ENCODE results near the gene IL6.
"Not testable (repeated sequence)": the region's sequence is repeated elsewhere in the genome, so short reads cannot be mapped to it uniquely, and the experiment has no call there.

Gene IL6

DNA sequence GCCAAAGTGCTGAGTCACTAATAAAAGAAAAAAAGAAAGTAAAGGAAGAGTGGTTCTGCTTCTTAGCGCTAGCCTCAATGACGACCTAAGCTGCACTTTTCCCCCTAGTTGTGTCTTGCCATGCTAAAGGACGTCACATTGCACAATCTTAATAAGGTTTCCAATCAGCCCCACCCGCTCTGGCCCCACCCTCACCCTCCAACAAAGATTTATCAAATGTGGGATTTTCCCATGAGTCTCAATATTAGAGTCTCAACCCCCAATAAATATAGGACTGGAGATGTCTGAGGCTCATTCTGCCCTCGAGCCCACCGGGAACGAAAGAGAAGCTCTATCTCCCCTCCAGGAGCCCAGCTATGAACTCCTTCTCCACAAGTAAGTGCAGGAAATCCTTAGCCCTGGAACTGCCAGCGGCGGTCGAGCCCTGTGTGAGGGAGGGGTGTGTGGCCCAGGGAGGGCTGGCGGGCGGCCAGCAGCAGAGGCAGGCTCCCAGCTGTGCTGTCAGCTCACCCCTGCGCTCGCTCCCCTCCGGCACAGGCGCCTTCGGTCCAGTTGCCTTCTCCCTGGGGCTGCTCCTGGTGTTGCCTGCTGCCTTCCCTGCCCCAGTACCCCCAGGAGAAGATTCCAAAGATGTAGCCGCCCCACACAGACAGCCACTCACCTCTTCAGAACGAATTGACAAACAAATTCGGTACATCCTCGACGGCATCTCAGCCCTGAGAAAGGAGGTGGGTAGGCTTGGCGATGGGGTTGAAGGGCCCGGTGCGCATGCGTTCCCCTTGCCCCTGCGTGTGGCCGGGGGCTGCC, at the start of gene IL6:
IL6 (plus strand) TSS at position 294 of the 807 bp plus-strand sequence; CDS start at position 357, 63 bp downstream.
- peak; percentile 48 for DNase-seq (ENCODE audit: low read depth, low spot score)
- peak within 1 kb of the TSS; percentile 52 for H3K9ac ChIP-seq (ENCODE audit: insufficient read length, low read depth)
- H3K4me3 ChIP-seq (ENCODE audit: insufficient read length, low read depth), result peak within 1 kb of the TSS; percentile 38
- peaks cover 6% of the 10 kb centered on the region for H3K4me1 ChIP-seq (ENCODE audit: insufficient read depth, insufficient read length)
- no peaks in the 10 kb centered on the region for H3K27me3 ChIP-seq (ENCODE audit: insufficient read depth, insufficient read length)
- no peak for TF ChIP-seq YY1 (IDR thresholded peaks at IDR 0.05; ENCODE audit: insufficient read depth, insufficient read length)
- peaks cover 29% of the 10 kb centered on the region for H3K36me3 ChIP-seq (ENCODE audit: insufficient read depth, insufficient read length, low read length)
- no peaks in the 10 kb centered on the region for H3K9me3 ChIP-seq (ENCODE audit: insufficient read depth, low read length)

DNA sequence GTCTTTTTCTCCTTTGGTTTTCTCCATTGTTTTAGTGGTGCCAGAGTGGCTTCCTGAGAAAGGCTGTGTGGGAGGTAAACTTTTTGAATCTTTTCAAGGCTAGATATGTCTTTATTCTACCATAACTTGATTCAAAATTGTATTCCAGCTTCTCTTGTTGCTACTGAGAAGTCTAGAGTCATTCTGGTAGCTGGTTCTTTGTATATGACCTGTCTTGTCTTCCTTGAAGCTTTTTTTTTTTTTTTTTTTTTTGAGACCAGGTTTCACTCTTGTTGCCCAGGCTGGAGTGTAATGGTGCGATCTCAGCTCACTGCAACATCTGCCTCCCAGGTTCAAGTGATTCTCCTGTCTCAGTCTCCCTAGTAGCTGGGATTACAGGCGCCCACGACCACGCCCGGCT, 49.7 kb upstream of the IL6 start:
- not testable (repeated sequence) for DNase-seq (ENCODE audit: low read depth, low spot score); H3K36me3 ChIP-seq (ENCODE audit: insufficient read depth, insufficient read length, low read length); H3K9me3 ChIP-seq (ENCODE audit: insufficient read depth, low read length); H3K4me3 ChIP-seq (ENCODE audit: insufficient read length, low read depth); H3K9ac ChIP-seq (ENCODE audit: insufficient read length, low read depth); H3K27me3 ChIP-seq (ENCODE audit: insufficient read depth, insufficient read length); H3K4me1 ChIP-seq (ENCODE audit: insufficient read depth, insufficient read length)

DNA sequence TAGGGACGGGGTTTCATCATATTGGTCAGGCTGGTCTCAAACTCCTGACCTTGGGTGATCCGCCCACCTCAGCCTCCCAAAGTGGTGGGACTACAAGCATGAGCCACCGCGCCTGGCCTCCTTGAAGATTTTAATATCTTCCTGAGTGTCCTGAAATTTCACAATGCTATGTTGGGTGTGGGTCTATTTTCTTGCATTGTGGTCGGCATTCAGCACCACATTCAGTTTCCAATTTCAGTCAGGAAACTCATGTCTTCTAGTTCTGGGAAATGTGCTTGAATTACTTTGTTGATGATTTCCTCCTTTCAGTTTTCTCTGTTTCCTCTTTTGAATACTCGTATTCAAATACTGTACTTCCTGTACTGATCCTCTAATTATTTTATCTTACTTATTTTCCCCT, 49.3 kb upstream of the IL6 start:
- H3K27me3 ChIP-seq (ENCODE audit: insufficient read depth, insufficient read length), result no peaks in the 10 kb centered on the region
- no peaks in the 10 kb centered on the region for H3K36me3 ChIP-seq (ENCODE audit: insufficient read depth, insufficient read length, low read length)
- H3K9ac ChIP-seq (ENCODE audit: insufficient read length, low read depth), result no peak overlapping the region
- no peak overlapping the region for H3K4me3 ChIP-seq (ENCODE audit: insufficient read length, low read depth)
- no peak for TF ChIP-seq SUZ12 (IDR thresholded peaks at IDR 0.05; ENCODE audit: extremely low read depth, insufficient read depth, insufficient read length)
- TF ChIP-seq ZNF274 (IDR thresholded peaks at IDR 0.05; ENCODE audit: low read depth, low read length), result no peak
- no peak for TF ChIP-seq YY1 (IDR thresholded peaks at IDR 0.05; ENCODE audit: insufficient read depth, insufficient read length)
- DNase-seq (ENCODE audit: low read depth, low spot score), result no peak
- no peaks in the 10 kb centered on the region for H3K9me3 ChIP-seq (ENCODE audit: insufficient read depth, low read length)
- no peaks in the 10 kb centered on the region for H3K4me1 ChIP-seq (ENCODE audit: insufficient read depth, insufficient read length)

DNA sequence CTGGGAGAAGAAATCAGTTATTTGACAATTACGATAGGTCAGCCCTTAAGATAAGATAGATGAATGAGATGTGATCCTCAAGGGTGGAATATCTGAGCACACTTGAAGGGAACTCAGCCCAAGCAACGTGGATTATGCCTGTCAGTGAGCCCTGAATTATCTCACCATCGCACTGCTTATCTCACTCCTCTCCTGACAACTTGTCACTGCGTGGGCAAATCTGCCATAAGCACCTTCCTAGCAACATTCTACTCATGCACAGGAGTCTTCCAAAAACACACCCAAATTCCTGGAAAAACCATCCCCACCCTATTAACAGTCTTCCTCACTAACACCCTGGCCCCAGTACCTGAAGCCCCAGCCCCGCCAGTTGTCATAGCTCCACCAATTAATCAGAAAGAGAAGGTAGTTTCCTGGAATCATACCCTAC, 46.5 kb upstream of the IL6 start:
- H3K4me1 ChIP-seq (ENCODE audit: insufficient read depth, insufficient read length), result no peaks in the 10 kb centered on the region
- no peak overlapping the region for H3K9ac ChIP-seq (ENCODE audit: insufficient read length, low read depth)

DNA sequence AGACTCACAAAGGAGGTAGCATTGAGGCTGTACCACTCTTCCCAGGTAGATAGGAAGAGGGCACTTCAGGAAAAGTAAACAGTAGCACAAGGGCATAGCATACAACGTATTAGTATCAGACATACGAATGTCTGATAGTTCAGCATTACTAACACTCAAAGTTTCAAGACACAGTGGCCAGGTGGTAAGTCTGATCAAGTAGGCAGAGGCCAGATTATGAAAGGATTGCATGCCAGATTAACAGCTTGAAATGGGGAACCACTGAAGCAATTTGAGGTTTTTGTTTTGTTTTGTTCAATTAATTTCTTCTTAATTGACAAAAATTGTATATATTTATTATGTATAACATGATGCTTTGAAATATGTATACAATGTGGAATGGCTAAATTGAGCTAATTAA, 45.7 kb upstream of the IL6 start:
- Histone ChIP-seq H3K9ac (ENCODE audit: insufficient read length, low read depth) (no peak overlapping the region), H3K4me3 (ENCODE audit: insufficient read length, low read depth) (no peak overlapping the region), H3K27me3 (ENCODE audit: insufficient read depth, insufficient read length) (no peaks in the 10 kb centered on the region), H3K4me1 (ENCODE audit: insufficient read depth, insufficient read length) (no peaks in the 10 kb centered on the region), H3K9me3 (ENCODE audit: insufficient read depth, low read length) (no peaks in the 10 kb centered on the region), H3K36me3 (ENCODE audit: insufficient read depth, insufficient read length, low read length) (no peaks in the 10 kb centered on the region)
- TF ChIP-seq SUZ12 (IDR thresholded peaks at IDR 0.05; ENCODE audit: extremely low read depth, insufficient read depth, insufficient read length), result no peak
- TF ChIP-seq ZNF274 (IDR thresholded peaks at IDR 0.05; ENCODE audit: low read depth, low read length), result no peak
- no peak for TF ChIP-seq YY1 (IDR thresholded peaks at IDR 0.05; ENCODE audit: insufficient read depth, insufficient read length)
- DNase-seq (ENCODE audit: low read depth, low spot score), result no peak

More for the DNA sequence above, 46.5 kb upstream of the IL6 start:
- H3K27me3 ChIP-seq (ENCODE audit: insufficient read depth, insufficient read length), result no peaks in the 10 kb centered on the region
- H3K4me3 ChIP-seq (ENCODE audit: insufficient read length, low read depth), result no peak overlapping the region
- H3K9me3 ChIP-seq (ENCODE audit: insufficient read depth, low read length), result no peaks in the 10 kb centered on the region
- TF ChIP-seq SUZ12 (IDR thresholded peaks at IDR 0.05; ENCODE audit: extremely low read depth, insufficient read depth, insufficient read length), result no peak
- TF ChIP-seq ZNF274 (IDR thresholded peaks at IDR 0.05; ENCODE audit: low read depth, low read length), result no peak
- DNase-seq (ENCODE audit: low read depth, low spot score), result no peak
- no peaks in the 10 kb centered on the region for H3K36me3 ChIP-seq (ENCODE audit: insufficient read depth, insufficient read length, low read length)

DNA sequence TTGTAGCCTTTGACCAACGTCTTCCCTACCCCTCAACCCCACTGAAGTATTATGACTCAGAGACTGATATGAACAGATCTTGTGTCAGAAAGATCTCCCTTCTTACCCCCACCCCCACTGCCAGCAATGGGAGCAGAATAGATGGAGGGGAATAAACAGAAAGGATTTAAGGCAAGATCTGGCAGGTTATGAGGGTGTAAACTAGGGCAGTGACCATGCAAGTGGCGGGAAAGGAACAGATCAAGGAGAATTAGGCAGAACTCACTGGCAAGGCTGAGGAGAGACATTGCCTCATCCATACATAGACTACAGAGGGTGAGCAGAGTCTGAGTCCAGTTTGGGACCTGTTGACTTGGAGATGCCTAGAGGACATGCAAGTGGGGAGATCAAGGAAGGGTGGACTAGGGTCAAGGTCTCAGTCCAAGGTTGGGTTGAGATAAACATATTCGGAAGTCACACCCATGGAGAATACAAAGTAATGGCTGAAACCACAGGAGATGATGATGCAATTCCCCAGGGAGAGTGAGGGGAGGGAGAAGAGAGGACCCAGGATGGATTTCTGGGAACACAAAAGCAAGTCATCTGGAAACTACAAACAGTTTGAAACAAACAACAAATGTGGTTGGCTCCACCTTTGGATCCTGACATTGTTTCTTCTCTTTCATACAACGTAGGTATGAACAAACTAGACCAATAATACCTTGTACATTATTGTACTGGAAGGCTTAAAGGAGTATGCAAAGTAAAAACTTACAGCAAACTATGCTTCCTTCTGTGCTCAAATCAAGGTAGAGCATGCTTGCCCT, 44.9 kb upstream of the IL6 start:
- Histone ChIP-seq H3K4me1 (ENCODE audit: insufficient read depth, insufficient read length) (no peaks in the 10 kb centered on the region), H3K27me3 (ENCODE audit: insufficient read depth, insufficient read length) (no peaks in the 10 kb centered on the region), H3K4me3 (ENCODE audit: insufficient read length, low read depth) (no peak overlapping the region), H3K36me3 (ENCODE audit: insufficient read depth, insufficient read length, low read length) (no peaks in the 10 kb centered on the region), H3K9me3 (ENCODE audit: insufficient read depth, low read length) (no peaks in the 10 kb centered on the region), H3K9ac (ENCODE audit: insufficient read length, low read depth) (no peak overlapping the region)
- DNase-seq (ENCODE audit: low read depth, low spot score), result no peak
- TF ChIP-seq SUZ12 (IDR thresholded peaks at IDR 0.05; ENCODE audit: extremely low read depth, insufficient read depth, insufficient read length), result no peak
- no peak for TF ChIP-seq ZNF274 (IDR thresholded peaks at IDR 0.05; ENCODE audit: low read depth, low read length)
- no peak for TF ChIP-seq YY1 (IDR thresholded peaks at IDR 0.05; ENCODE audit: insufficient read depth, insufficient read length)

DNA sequence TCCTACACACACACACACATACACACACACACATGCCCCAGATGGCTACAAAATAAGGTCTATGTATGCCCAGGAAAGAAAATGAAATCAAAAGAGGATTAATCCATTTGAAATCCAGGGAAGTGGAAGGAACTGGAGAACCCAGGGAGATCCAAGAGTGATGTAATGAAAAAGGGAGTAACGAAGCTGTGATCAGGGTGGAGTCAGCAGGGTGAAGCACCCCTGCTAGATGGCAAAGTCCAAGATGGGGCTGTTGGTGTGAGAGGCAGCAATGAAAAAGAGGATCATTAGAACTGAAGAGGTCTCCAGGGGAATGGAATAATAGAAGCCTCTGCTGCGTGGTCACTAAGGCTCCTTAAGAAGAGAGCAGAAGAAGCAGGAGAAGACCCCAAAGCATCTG, 43.6 kb upstream of the IL6 start:
- Histone ChIP-seq H3K4me3 (ENCODE audit: insufficient read length, low read depth) (no peak overlapping the region), H3K4me1 (ENCODE audit: insufficient read depth, insufficient read length) (no peaks in the 10 kb centered on the region)
- no peak for DNase-seq (ENCODE audit: low read depth, low spot score)

More for the DNA sequence above, 43.6 kb upstream of the IL6 start:
- Histone ChIP-seq H3K9me3 (ENCODE audit: insufficient read depth, low read length) (no peaks in the 10 kb centered on the region), H3K36me3 (ENCODE audit: insufficient read depth, insufficient read length, low read length) (no peaks in the 10 kb centered on the region), H3K27me3 (ENCODE audit: insufficient read depth, insufficient read length) (no peaks in the 10 kb centered on the region), H3K9ac (ENCODE audit: insufficient read length, low read depth) (no peak overlapping the region)
- TF ChIP-seq YY1 (IDR thresholded peaks at IDR 0.05; ENCODE audit: insufficient read depth, insufficient read length), result no peak
- TF ChIP-seq ZNF274 (IDR thresholded peaks at IDR 0.05; ENCODE audit: low read depth, low read length), result no peak
- TF ChIP-seq SUZ12 (IDR thresholded peaks at IDR 0.05; ENCODE audit: extremely low read depth, insufficient read depth, insufficient read length), result no peak
